ENCODE results near the gene SPO11.

Gene SPO11

DNA sequence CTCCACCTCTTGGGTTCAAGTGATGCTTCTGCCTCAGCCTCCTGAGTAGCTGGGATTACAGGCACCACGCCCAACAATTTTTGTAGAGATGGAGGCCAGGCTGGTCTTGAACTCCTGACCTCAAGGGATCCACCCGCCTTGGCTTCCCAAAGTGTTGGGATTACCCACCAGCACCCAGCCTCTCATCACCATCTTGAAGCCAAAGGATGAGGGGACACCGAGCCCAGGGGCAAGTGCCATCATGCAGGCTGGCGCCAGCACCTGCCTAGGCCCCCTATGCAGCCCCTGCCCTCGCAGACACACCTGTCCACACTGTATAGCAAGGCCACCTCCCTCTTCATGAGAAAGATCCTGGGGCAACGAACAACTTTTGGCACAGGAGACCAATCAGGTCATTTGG lies 56.3 kb downstream of the SPO11 start:
- no peak for TF ChIP-seq CTCF (IDR thresholded peaks at IDR 0.05; ENCODE audit: low read depth, low read length, missing control alignments)
- DNase-seq (ENCODE audit: low read depth), result no peak
- no peak overlapping the region for H3K4me3 ChIP-seq (ENCODE audit: low read depth, low read length)

GRCh38 chr20:57386762-57387161 lies 57.2 kb downstream of the SPO11 start:
- no peak overlapping the region for H3K4me3 ChIP-seq (ENCODE audit: low read depth, low read length)
- no peak for DNase-seq (ENCODE audit: low read depth)
- TF ChIP-seq CTCF (IDR thresholded peaks at IDR 0.05; ENCODE audit: low read depth, low read length, missing control alignments), result no peak

- no peak for DNase-seq (ENCODE audit: low read depth)
- H3K4me3 ChIP-seq (ENCODE audit: low read depth, low read length), result no peak overlapping the region
- TF ChIP-seq CTCF (IDR thresholded peaks at IDR 0.05; ENCODE audit: low read depth, low read length, missing control alignments), result no peak
Observed at GRCh38 chr20:57387463-57387862, 57.9 kb downstream of the SPO11 start.

DNA sequence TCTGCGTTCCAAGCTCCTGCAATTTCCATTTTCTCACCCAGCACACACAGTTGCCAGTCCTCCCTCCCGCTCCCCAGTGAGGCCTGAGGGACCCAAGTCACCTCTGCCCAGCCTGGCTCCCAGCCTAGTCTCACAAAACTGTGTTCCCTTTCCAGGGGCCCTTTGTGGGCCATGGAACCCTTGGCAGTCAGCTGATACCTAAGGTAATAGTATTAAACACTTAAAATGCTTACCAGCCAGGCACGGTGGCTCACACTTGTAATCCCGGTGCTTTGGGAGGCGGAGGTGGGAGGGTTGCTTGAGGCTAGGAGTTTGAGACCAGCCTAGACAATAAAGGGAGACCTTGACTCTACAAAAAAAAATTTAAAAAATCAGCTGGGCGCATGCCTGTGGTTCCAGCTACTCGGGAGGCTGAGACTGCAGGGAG lies 58.4 kb downstream of the SPO11 start:
- TF ChIP-seq CTCF (IDR thresholded peaks at IDR 0.05; ENCODE audit: low read depth, low read length, missing control alignments), result no peak
- H3K4me3 ChIP-seq (ENCODE audit: low read depth, low read length), result no peak overlapping the region
- no peak for DNase-seq (ENCODE audit: low read depth)

DNA sequence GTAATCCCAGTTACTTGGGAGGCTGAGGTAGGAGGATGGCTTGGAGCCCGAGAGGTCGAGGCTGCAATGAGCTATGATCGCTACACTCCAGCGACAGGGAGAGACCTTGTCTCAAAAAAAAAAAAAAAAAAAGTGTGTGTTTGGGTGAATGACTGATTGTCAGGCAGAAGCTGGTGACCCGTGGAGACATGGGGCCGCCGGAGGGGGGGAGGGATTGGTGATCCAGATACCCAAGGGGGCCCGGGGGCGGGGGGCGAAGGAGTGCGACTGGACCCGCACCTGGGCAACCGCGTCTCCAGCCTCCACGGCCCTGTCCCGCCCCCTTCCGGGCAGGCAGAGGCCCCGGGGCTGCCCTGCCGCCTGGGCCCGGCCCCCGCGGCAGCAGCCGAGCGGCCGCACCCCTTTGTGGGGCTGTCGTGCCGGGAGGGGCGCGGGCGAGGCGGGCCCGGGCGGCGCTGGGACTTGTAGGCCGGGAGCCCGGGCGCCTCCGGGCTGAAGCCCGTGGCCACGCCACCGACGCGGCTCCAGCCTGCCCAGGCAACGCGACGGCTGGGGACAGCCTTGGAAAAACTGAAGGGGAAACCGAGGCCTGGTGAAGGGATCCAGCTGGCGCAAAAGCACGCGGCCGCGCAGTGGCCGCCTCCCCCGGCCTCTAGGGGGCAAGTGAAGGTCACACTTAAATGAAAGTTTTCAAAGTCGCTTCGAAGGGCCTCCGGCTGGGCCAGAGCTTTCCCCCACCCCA lies 59.5 kb downstream of the SPO11 start:
- TF ChIP-seq CTCF (IDR thresholded peaks at IDR 0.05; ENCODE audit: low read depth, low read length, missing control alignments), result peak; percentile 68
- H3K4me3 ChIP-seq (ENCODE audit: low read depth, low read length), result peak overlapping the region; percentile 31
- DNase-seq (ENCODE audit: low read depth), result no peak

GRCh38 chr20:57389695-57390603 lies 60.3 kb downstream of the SPO11 start:
- DNase-seq (ENCODE audit: low read depth), result no peak
- H3K4me3 ChIP-seq (ENCODE audit: low read depth, low read length), result peak overlapping the region; percentile 31
- no peak for TF ChIP-seq CTCF (IDR thresholded peaks at IDR 0.05; ENCODE audit: low read depth, low read length, missing control alignments)
